ENCODE data around the gene PACC1. TPM values are rescaled to one million over a fixed set of nuclear protein-coding genes. Genes with fewer than 3 reads are reported as not detected.
"Not testable (repeated sequence)": the region's sequence is repeated elsewhere in the genome, so short reads cannot be mapped to it uniquely, and the experiment has no call there.

Gene PACC1
- polyA plus RNA-seq, 4 donors: 0.67 to 4.1 (median 2.5) TPM

GRCh38 chr1:212396638-212397037 is 18.0 kb downstream of the PACC1 start:
- Histone ChIP-seq H3K9me3 (ENCODE audit: control insufficient read depth in 2 of 2, insufficient read depth in 1 of 2, low read depth in 1 of 2, low read length in 1 of 2) (peaks cover 0 to 5% of the 10 kb centered on the region in 2 donors), H3K27ac (ENCODE audit: low read depth in 1 of 3, low read length in 2 of 3) (no peak overlapping the region), H3K4me1 (ENCODE audit: control insufficient read depth in 3 of 3, insufficient read depth in 2 of 3, low read depth in 1 of 3, low read length in 2 of 3) (no peaks in the 10 kb centered on the region), H3K27me3 (ENCODE audit: control insufficient read depth in 3 of 3, insufficient read depth in 3 of 3, low read length in 3 of 3) (no peaks in the 10 kb centered on the region), H3K4me3 (ENCODE audit: low read depth in 1 of 3, low read length in 3 of 3) (no peak overlapping the region), H3K36me3 (ENCODE audit: control insufficient read depth in 3 of 3, insufficient read depth in 2 of 3, low read depth in 1 of 3, low read length in 3 of 3) (peaks cover 0 to 6% (median 0%) of the 10 kb centered on the region in 3 donors)
- DNase-seq (no peak), FAIRE-seq (no peak)
- WGBS, 3 donors: 96 to 98% (median 98%) methylated on average over 3 of the region's 3 CpGs

GRCh38 chr1:212395678-212396437 is 18.8 kb downstream of the PACC1 start:
- not testable (repeated sequence) for H3K4me3 ChIP-seq (ENCODE audit: low read depth in 1 of 3, low read length in 3 of 3); H3K27ac ChIP-seq (ENCODE audit: low read depth in 1 of 3, low read length in 2 of 3); H3K9me3 ChIP-seq (ENCODE audit: control insufficient read depth in 2 of 2, insufficient read depth in 1 of 2, low read depth in 1 of 2, low read length in 1 of 2); FAIRE-seq; H3K27me3 ChIP-seq (ENCODE audit: control insufficient read depth in 3 of 3, insufficient read depth in 3 of 3, low read length in 3 of 3); H3K36me3 ChIP-seq (ENCODE audit: control insufficient read depth in 3 of 3, insufficient read depth in 2 of 3, low read depth in 1 of 3, low read length in 3 of 3); H3K4me1 ChIP-seq (ENCODE audit: control insufficient read depth in 3 of 3, insufficient read depth in 2 of 3, low read depth in 1 of 3, low read length in 2 of 3); DNase-seq
- 90 to 96% (median 94%) methylated on average over 5 of the region's 6 CpGs for WGBS, 3 donors

- Histone ChIP-seq H3K27ac (ENCODE audit: low read depth in 1 of 3, low read length in 2 of 3) (no peak overlapping the region), H3K36me3 (ENCODE audit: control insufficient read depth in 3 of 3, insufficient read depth in 2 of 3, low read depth in 1 of 3, low read length in 3 of 3) (peaks cover 0 to 27% (median 0%) of the 10 kb centered on the region in 3 donors), H3K9me3 (ENCODE audit: control insufficient read depth in 2 of 2, insufficient read depth in 1 of 2, low read depth in 1 of 2, low read length in 1 of 2) (peaks cover 0 to 21% of the 10 kb centered on the region in 2 donors), H3K27me3 (ENCODE audit: control insufficient read depth in 3 of 3, insufficient read depth in 3 of 3, low read length in 3 of 3) (no peaks in the 10 kb centered on the region), H3K4me1 (ENCODE audit: control insufficient read depth in 3 of 3, insufficient read depth in 2 of 3, low read depth in 1 of 3, low read length in 2 of 3) (no peaks in the 10 kb centered on the region), H3K4me3 (ENCODE audit: low read depth in 1 of 3, low read length in 3 of 3) (no peak overlapping the region)
- 98 to 100% (median 100%) methylated on average over 1 of the region's 1 CpG for WGBS, 3 donors
- FAIRE-seq: no peak
- DNase-seq: no peak
Measured at GRCh38 chr1:212388985-212389716, 25.5 kb downstream of the PACC1 start.

- no peak for FAIRE-seq
- Histone ChIP-seq H3K27me3 (ENCODE audit: control insufficient read depth in 3 of 3, insufficient read depth in 3 of 3, low read length in 3 of 3) (no peaks in the 10 kb centered on the region), H3K27ac (ENCODE audit: low read depth in 1 of 3, low read length in 2 of 3) (no peak overlapping the region), H3K36me3 (ENCODE audit: control insufficient read depth in 3 of 3, insufficient read depth in 2 of 3, low read depth in 1 of 3, low read length in 3 of 3) (peaks cover 0 to 42% (median 7%) of the 10 kb centered on the region in 3 donors), H3K4me3 (ENCODE audit: low read depth in 1 of 3, low read length in 3 of 3) (no peak overlapping the region), H3K4me1 (ENCODE audit: control insufficient read depth in 3 of 3, insufficient read depth in 2 of 3, low read depth in 1 of 3, low read length in 2 of 3) (no peaks in the 10 kb centered on the region), H3K9me3 (ENCODE audit: control insufficient read depth in 2 of 2, insufficient read depth in 1 of 2, low read depth in 1 of 2, low read length in 1 of 2) (peaks cover 0 to 20% of the 10 kb centered on the region in 2 donors)
- WGBS, 3 donors: 63 to 89% (median 66%) methylated on average over 1 of the region's 1 CpG
- no peak for DNase-seq
Measured at GRCh38 chr1:212386029-212386428, 28.7 kb downstream of the PACC1 start.

GRCh38 chr1:212381397-212382035 is 33.2 kb downstream of the PACC1 start:
- Histone ChIP-seq H3K36me3 (ENCODE audit: control insufficient read depth in 3 of 3, insufficient read depth in 2 of 3, low read depth in 1 of 3, low read length in 3 of 3) (peaks cover 2 to 61% (median 9%) of the 10 kb centered on the region in 3 donors), H3K4me3 (ENCODE audit: low read depth in 1 of 3, low read length in 3 of 3) (no peak overlapping the region), H3K9me3 (ENCODE audit: control insufficient read depth in 2 of 2, insufficient read depth in 1 of 2, low read depth in 1 of 2, low read length in 1 of 2) (peaks cover 0 to 4% of the 10 kb centered on the region in 2 donors), H3K27ac (ENCODE audit: low read depth in 1 of 3, low read length in 2 of 3) (no peak overlapping the region), H3K4me1 (ENCODE audit: control insufficient read depth in 3 of 3, insufficient read depth in 2 of 3, low read depth in 1 of 3, low read length in 2 of 3) (no peaks in the 10 kb centered on the region), H3K27me3 (ENCODE audit: control insufficient read depth in 3 of 3, insufficient read depth in 3 of 3, low read length in 3 of 3) (no peaks in the 10 kb centered on the region)
- no peak for DNase-seq
- 75 to 89% (median 82%) methylated on average over 4 of the region's 4 CpGs for WGBS, 3 donors
- no peak for FAIRE-seq

GRCh38 chr1:212379366-212379765 is 35.3 kb downstream of the PACC1 start:
- FAIRE-seq (no peak), DNase-seq (no peak)
- Histone ChIP-seq H3K27ac (ENCODE audit: low read depth in 1 of 3, low read length in 2 of 3) (no peak overlapping the region), H3K4me1 (ENCODE audit: control insufficient read depth in 3 of 3, insufficient read depth in 2 of 3, low read depth in 1 of 3, low read length in 2 of 3) (no peaks in the 10 kb centered on the region), H3K27me3 (ENCODE audit: control insufficient read depth in 3 of 3, insufficient read depth in 3 of 3, low read length in 3 of 3) (no peaks in the 10 kb centered on the region), H3K36me3 (ENCODE audit: control insufficient read depth in 3 of 3, insufficient read depth in 2 of 3, low read depth in 1 of 3, low read length in 3 of 3) (peaks cover 2 to 41% (median 9%) of the 10 kb centered on the region in 3 donors), H3K9me3 (ENCODE audit: control insufficient read depth in 2 of 2, insufficient read depth in 1 of 2, low read depth in 1 of 2, low read length in 1 of 2) (peaks cover 0 to 4% of the 10 kb centered on the region in 2 donors), H3K4me3 (ENCODE audit: low read depth in 1 of 3, low read length in 3 of 3) (no peak overlapping the region)
- WGBS, 3 donors: 92 to 94% (median 92%) methylated on average over 2 of the region's 2 CpGs

- FAIRE-seq: no peak
- 95 to 100% (median 100%) methylated on average over 3 of the region's 3 CpGs for WGBS, 3 donors
- H3K4me1 ChIP-seq (ENCODE audit: control insufficient read depth in 3 of 3, insufficient read depth in 2 of 3, low read depth in 1 of 3, low read length in 2 of 3): no peaks in the 10 kb centered on the region
- H3K27ac ChIP-seq (ENCODE audit: low read depth in 1 of 3, low read length in 2 of 3): no peak overlapping the region
- DNase-seq: no peak
- H3K27me3 ChIP-seq (ENCODE audit: control insufficient read depth in 3 of 3, insufficient read depth in 3 of 3, low read length in 3 of 3): no peaks in the 10 kb centered on the region
- H3K36me3 ChIP-seq (ENCODE audit: control insufficient read depth in 3 of 3, insufficient read depth in 2 of 3, low read depth in 1 of 3, low read length in 3 of 3): peaks cover 2 to 35% (median 6%) of the 10 kb centered on the region in 3 donors
- peaks cover 0 to 4% of the 10 kb centered on the region in 2 donors for H3K9me3 ChIP-seq (ENCODE audit: control insufficient read depth in 2 of 2, insufficient read depth in 1 of 2, low read depth in 1 of 2, low read length in 1 of 2)
- H3K4me3 ChIP-seq (ENCODE audit: low read depth in 1 of 3, low read length in 3 of 3): no peak overlapping the region
Measured at GRCh38 chr1:212377644-212378043, 37.0 kb downstream of the PACC1 start.

- peaks cover 0 to 5% of the 10 kb centered on the region in 2 donors for H3K9me3 ChIP-seq (ENCODE audit: control insufficient read depth in 2 of 2, insufficient read depth in 1 of 2, low read depth in 1 of 2, low read length in 1 of 2)
- no peak overlapping the region for H3K27ac ChIP-seq (ENCODE audit: low read depth in 1 of 3, low read length in 2 of 3)
- no peaks in the 10 kb centered on the region for H3K27me3 ChIP-seq (ENCODE audit: control insufficient read depth in 3 of 3, insufficient read depth in 3 of 3, low read length in 3 of 3)
- FAIRE-seq (no peak), DNase-seq (no peak)
- no peak overlapping the region for H3K4me3 ChIP-seq (ENCODE audit: low read depth in 1 of 3, low read length in 3 of 3)
- WGBS, 3 donors: 74 to 86% (median 79%) methylated on average over 5 of the region's 5 CpGs
- no peaks in the 10 kb centered on the region for H3K4me1 ChIP-seq (ENCODE audit: control insufficient read depth in 3 of 3, insufficient read depth in 2 of 3, low read depth in 1 of 3, low read length in 2 of 3)
- H3K36me3 ChIP-seq (ENCODE audit: control insufficient read depth in 3 of 3, insufficient read depth in 2 of 3, low read depth in 1 of 3, low read length in 3 of 3): peaks cover 2 to 26% (median 3%) of the 10 kb centered on the region in 3 donors
Measured at GRCh38 chr1:212375986-212376385, 38.7 kb downstream of the PACC1 start.
